HG02970 (cell line): ENCODE results near the gene PTGFRN.

ENCODE experiments used
- ATAC-seq: cut with Tn5 transposase; IDR thresholded peaks from one replicate; pipeline ENCODE4 v1.9.1; 2021; ENCODE audit warnings: mild to moderate bottlenecking, moderate library complexity, moderate number of reproducible peaks; ENCODE audit not compliant: unreplicated experiment, low FRiP score

Gene PTGFRN

GRCh38 chr1:117025568-117025967 is 115.9 kb downstream of the PTGFRN start:
- ATAC-seq = no peak

DNA sequence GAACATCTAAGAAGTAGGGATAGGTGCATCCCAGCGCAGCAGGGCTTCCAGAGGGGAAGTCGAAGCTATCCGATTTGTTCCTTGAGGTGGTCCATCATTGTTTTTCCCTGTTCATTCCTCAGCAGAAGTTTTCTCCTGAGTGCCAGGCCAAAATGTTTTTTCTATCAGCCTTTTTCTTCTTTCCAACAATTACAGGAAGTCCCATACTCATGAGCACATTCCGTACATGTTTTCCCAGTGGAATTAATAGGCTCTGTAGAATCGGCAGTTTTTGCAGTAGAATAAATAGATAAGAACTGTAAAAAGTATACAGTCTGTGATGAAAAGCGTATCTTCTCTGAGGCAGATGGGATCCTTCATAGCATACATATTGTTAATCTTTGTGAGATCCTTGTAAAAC is 116.6 kb downstream of the PTGFRN start:
- ATAC-seq = no peak

DNA sequence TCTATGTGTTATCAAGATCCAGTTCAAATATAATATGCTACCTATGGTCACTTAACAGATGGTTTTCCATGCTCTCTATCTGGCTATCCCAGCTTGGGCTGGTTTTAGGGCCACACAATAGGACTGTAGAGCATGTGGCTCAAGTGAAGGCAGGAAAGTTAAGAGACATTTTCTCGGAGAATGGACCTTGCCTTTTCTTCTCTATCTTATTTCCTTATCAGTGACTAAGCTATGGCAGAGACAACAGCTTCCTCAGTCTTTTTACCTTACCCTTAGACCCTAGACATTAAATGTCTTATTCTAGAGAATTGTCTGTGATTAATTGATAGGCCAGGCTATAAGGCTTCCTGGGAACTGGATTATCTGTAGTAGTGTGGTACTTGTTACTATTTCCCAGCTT is 120.0 kb downstream of the PTGFRN start:
- ATAC-seq = no peak

DNA sequence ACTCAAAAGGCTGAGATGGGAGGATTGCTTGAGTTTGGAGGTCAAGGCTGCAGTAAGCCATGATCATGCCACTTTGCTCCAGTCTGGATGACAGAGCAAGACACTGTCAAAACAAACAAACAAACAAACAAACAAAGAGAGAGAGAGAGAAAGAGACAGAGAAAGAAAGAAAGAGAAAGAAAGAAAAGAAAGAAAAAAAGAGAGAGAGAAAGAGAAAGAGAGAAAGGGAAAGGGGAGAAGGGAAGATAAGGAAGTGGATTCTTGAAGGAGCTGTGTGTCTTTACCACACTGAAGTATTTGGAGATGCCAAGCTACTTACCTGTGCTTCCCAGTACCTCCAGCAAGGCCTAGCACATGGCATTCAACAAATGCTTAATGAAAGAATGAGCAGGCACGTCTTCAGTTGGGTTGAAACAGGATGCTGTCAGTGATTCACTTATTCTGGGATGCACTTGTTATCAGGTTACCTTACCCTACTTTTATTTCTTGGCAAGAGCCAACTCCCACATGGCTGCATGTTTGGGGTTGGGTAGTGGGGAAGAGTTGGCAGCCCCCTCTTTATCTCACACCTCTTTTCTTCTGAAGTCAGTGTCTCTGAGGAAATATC is 120.7 kb downstream of the PTGFRN start:
- no peak for ATAC-seq

DNA sequence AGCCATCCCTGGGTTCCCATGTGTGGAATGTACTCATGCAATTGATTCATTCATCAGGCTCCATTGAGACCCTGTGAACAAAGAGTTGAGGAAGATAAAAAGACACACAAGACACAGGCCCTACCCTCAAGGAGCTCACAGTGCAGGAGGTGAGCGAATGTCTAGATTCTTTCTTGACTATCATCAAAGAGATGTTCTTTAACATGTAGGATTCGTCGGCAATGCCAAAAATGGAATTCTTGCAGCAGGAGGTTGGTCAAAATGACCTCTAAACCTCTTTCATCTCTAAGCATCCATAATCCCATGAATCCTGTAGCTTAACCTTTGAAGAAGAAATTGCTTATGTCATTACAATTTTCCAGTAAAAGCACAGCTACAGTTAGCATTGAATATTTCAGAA is 122.5 kb downstream of the PTGFRN start:
- no peak for ATAC-seq

DNA sequence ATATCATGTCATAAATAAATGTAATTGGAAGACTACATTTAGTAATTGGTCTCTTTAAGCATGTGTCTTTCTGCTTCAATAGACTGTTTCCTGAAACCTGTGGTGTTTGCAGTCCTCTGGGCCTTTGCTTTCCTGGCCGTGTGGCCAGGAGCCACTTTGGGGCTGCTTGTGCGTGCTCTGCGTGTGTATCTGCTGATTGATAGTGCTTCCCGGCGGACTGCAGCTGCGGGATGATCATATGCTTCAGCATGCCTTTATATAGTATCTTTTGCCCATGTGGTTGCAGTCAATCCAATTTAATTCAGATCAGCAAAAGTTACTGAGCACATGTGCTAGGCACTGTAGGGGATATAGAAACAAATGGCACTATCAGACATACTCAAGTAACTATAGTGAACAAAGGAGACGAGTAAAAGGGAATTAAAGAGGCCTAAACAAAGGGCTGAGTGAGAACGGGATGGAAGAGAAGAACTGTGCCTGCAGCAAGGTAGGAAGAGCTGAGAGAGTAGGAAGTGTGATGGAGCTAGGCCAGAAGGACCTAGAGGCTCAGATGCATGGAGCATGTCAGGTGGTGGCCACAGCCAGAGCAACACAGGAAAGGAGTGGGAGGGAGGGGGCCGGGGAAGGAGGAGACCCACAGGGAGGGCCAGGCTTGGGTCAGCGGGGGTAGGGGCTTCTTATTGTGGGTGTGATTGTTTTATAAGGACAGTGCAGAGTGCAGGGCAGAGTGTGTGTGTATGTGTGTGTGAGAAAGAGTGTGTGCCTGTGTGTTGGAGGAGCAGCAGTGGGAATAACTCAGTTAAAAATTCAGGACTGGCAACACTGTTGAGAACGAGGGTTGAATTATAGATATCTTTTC is 123.2 kb downstream of the PTGFRN start:
- ATAC-seq = no peak

DNA sequence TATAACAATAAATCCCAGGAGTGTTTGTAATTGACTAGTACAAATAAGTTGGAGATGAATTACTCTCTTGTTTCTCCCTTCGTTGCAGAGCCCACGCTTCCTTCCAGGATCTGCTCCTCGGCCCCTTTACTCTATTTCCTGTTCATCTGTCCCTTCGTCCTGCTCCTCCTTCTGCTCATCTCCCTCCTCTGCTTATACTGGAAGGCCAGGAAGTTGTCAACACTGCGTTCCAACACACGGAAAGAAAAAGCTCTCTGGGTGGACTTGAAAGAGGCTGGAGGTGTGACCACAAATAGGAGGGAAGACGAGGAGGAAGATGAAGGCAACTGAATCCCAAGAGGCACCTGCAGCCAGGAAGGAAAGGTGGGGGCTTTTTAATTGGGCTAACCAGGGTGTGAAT is 124.1 kb downstream of the PTGFRN start:
- ATAC-seq = no peak

- no peak for ATAC-seq
Observed at GRCh38 chr1:117034791-117035290, 125.1 kb downstream of the PTGFRN start.

GRCh38 chr1:117036018-117036461 is 126.3 kb downstream of the PTGFRN start:
- ATAC-seq = no peak

- no peak for ATAC-seq
Observed at GRCh38 chr1:117037802-117038201, 128.1 kb downstream of the PTGFRN start.

GRCh38 chr1:117038236-117038635 is 128.5 kb downstream of the PTGFRN start:
- no peak for ATAC-seq
